HT1080 (cell line): ENCODE measurements around the gene RPS5. TPM values are rescaled to one million over a fixed set of nuclear protein-coding genes. Genes with fewer than 3 reads are reported as not detected.
"Not testable (repeated sequence)": the region's sequence is repeated elsewhere in the genome, so short reads cannot be mapped to it uniquely, and the experiment has no call there.

Source experiments
- DNase-seq: peaks from one replicate; pipeline ENCODE4 v3.0.0-alpha.2; 2015; ENCODE audit warnings: low read depth
- small RNA-seq: library from RNA; depleted of rRNA; stranded (forward); fragments of <200 nt; gene quantifications from one replicate; pipeline ENCODE3, GENCODE V24; 2014
- total RNA-seq: library from RNA; depleted of rRNA; stranded (reverse); fragments of >200 nt; shearing (Covaris generic); gene quantifications from 2 replicates; pipeline ENCODE4 v1.2.3, GENCODE V29; 2014; rRNA removed

Gene RPS5
- total RNA-seq, 1 experiment from 2014 or later = 3,183 TPM

- no peak for DNase-seq
These were observed 14.9 kb downstream of the RPS5 start for GRCh38 chr19:58401840-58402421.

- DNase-seq = not testable (repeated sequence)
These were observed 16.9 kb downstream of the RPS5 start for GRCh38 chr19:58403920-58404478.

- DNase-seq = no peak
These were observed 20.0 kb downstream of the RPS5 start for GRCh38 chr19:58406818-58407657.

DNA sequence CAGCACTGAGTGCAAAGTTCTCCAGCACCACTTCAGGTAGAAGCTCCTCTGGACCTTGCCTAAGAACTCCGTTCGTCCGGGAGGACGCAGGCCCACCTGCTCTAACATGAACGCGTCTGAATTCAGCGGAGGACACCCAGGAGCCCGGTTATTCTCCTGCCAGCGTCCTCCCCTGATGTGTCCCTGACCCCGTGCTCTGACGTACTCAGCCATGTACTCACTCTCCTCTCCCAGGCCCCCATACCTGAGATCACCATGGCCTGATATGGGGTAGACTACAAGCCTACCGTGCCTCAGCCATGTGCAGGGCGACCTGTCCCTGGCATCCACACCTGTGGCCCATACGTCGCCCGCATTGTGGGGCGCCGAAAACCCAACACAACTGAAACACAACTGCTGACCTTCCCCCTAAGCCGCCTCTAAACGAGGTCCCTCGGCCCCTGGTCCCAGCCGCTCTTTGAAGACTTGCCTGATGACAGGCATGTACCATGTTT is 20.6 kb downstream of the RPS5 start:
- no peak for DNase-seq

- DNase-seq = peak; percentile 91
These were observed 21.3 kb downstream of the RPS5 start, which contains the start of gene ZNF584 for GRCh38 chr19:58408152-58409009. TSS of gene ZNF584 (plus strand) at chr19:58408649. CDS start at chr19:58409148, 499 bp downstream.

DNA sequence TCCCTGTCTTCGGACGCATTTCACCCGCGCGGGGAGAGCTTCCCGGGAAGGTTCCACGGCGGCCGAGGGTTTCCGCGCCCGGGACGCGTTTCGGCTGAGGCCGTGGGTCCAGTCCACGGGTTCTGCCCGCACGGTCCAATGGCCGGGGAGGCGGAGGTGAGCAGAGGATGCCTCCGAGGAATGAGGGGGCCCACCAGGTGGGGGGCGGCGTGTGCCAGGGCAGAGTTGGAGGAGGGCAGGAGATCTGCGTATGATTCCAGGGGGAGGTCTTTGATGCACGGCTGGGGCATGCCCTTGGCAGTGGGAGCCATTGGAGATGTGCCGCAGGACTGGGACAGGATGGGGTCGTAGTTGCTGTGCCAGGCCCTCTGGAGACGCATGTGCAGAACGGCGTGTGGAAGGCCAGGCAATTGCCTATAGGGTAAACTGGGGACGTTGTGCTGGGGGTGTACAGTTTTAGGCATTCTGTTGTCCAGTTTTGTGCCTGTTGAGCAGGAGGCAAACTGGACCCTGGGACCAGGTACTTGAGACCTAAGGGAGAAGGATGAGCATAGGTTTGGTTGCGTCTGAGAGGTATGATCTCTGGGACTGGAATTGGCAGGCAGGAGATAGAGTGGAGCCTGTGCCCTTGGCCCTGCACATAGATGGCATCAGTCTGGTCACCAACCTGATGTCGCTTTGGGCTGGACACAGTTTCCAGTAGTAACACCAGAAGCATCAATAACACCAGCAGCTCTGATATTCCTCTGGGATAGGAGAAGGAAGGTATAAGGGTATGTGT is 22.1 kb downstream of the RPS5 start:
- peak; percentile 48 for DNase-seq

DNA sequence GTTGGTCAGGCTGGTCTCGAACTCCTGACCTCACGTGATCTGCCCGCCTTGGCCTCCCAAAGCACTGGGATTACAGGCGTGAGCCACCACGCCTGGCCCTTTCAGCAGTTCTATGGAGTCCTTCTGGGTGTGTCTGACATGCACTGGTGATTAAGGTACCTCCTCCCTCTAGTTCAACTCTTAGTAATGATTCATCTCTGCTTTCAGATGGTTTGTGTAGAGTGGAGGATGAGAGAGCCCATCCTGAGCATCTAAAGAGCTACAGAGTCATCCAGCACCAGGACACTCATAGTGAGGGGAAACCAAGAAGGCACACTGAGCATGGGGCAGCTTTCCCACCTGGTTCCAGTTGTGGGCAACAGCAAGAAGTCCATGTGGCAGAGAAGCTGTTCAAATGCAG is 29.5 kb downstream of the RPS5 start:
- DNase-seq = no peak

- no peak for DNase-seq
These were observed 30.0 kb downstream of the RPS5 start for GRCh38 chr19:58417071-58417470.

GRCh38 chr19:58428617-58429016 is 41.5 kb downstream of the RPS5 start:
- DNase-seq = no peak

- DNase-seq = no peak
These were observed 42.7 kb downstream of the RPS5 start for GRCh38 chr19:58429745-58430144.

- DNase-seq = no peak
These were observed 47.1 kb downstream of the RPS5 start for GRCh38 chr19:58434217-58434616.

DNA sequence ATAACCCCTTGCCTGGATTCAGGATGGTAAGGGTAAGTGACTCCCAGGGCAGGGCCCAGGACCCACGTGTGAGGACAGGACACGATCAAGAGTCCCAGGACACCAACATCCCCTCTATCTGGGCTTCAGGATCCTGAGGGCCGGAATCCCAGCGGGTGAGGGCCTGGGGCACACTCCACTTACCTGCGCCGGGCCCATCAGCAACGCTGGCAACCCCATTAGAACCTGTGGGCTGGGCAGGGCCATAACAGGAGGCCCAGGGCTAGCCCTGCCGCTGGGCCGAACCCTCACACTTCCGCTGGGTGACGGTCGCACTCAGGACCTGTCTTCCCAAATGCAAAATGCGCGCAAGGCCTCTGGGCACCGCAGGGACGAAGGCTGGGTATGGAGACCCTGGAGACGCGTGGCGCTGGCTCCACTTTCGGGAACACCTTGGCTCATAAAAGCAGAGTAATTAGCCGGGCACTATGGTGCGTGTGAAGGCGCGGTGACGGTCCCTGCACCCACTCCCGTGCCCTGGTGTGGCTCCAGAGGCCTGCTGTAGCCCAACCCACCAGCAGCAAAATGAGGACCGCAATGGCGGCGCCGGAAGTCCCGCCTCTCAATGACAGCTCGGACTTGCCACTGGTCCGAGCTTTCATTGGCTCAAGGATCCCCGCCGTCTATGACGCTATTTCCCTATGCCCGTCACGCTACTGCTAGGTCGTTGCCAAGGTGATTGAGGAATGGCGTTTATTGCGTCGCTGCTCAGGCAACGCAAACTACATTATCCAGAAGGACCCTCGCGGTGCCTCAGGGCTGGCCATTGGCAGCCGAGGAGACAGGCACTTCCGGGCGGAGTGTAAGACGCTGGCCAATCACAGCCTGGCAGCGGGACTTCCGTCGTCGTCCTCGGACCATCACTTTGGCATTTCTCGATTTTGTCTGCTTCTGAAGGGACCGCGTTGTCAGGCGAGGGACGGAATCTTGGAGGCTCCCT is 52.8 kb downstream of the RPS5 start, which contains the start of gene ZNF132:
Gene ZNF132, minus strand, starts transcription at position 578 of the 979 bp plus-strand sequence. Its CDS starts 332 bp downstream, at position 246.
- DNase-seq = peak; percentile 97

- DNase-seq = no peak
These were observed 53.5 kb downstream of the RPS5 start for GRCh38 chr19:58440556-58440955.

GRCh38 chr19:58442986-58443385 is 55.9 kb downstream of the RPS5 start:
- peak; percentile 15 for DNase-seq

Small RNA genes lying within 50 kb of the gene (small RNA-seq; reads per million reads assigned to genes)
- not detected for gene MIR4754
- gene RNA5SP473 = not detected

Other genes starting within 250 kb of the RPS5 start
- gene ZNF329, start 236.5 kb upstream of the RPS5 start, total RNA-seq = 7.1 and 9.0 TPM in 2 replicates
- gene ZNF274, start 204.2 kb upstream of the RPS5 start, total RNA-seq = 27.6 and 28.4 TPM in 2 replicates
- 36.6 and 62.3 TPM in 2 replicates for gene ZNF544, start 158.4 kb upstream of the RPS5 start, total RNA-seq
- 3.1 TPM in 2 replicates for gene ZNF8, start 108.3 kb upstream of the RPS5 start, total RNA-seq
- gene ERVK3-1, start 81.9 kb upstream of the RPS5 start, total RNA-seq = 78.6 and 105 TPM in 2 replicates
- gene ZSCAN22, start 60.3 kb upstream of the RPS5 start, total RNA-seq = 3.7 and 5.2 TPM in 2 replicates
- gene A1BG, start 33.8 kb upstream of the RPS5 start, total RNA-seq = 20.3 and 22.8 TPM in 2 replicates
- 0.67 and 2.1 TPM in 2 replicates for gene ZNF497, start 24.5 kb upstream of the RPS5 start, total RNA-seq
- 0.08 and 1.4 TPM in 2 replicates for gene ZNF837, start 6.2 kb upstream of the RPS5 start, total RNA-seq
- 0.24 TPM in 1 of 2 replicates, not detected in the other for gene RNF225, start 8.4 kb downstream of the RPS5 start, total RNA-seq
- gene ZNF584, start 21.4 kb downstream of the RPS5 start, total RNA-seq = 27.4 and 33.4 TPM in 2 replicates
- 3.5 and 4.3 TPM in 2 replicates for gene ZNF132, start 52.9 kb downstream of the RPS5 start, total RNA-seq
- gene ZNF324B, start 64.4 kb downstream of the RPS5 start, total RNA-seq = 17.6 and 19.1 TPM in 2 replicates
- gene ZNF324, start 79.8 kb downstream of the RPS5 start, total RNA-seq = 13.5 and 17.2 TPM in 2 replicates
- 9.7 and 13.2 TPM in 2 replicates for gene ZNF446, start 89.1 kb downstream of the RPS5 start, total RNA-seq
- 26.3 and 28.9 TPM in 2 replicates for gene SLC27A5, start 124.7 kb downstream of the RPS5 start, total RNA-seq
- gene ZBTB45, start 132.5 kb downstream of the RPS5 start, total RNA-seq = 9.2 and 12.5 TPM in 2 replicates
- gene TRIM28, start 156.8 kb downstream of the RPS5 start, total RNA-seq = 1,553 and 2,010 TPM in 2 replicates
- gene CHMP2A, start 167.8 kb downstream of the RPS5 start, total RNA-seq = 98.7 and 107 TPM in 2 replicates
- gene UBE2M, start 171.3 kb downstream of the RPS5 start, total RNA-seq = 229 and 237 TPM in 2 replicates
- gene MZF1, start 186.1 kb downstream of the RPS5 start, total RNA-seq = 13.5 and 15.5 TPM in 2 replicates